Measurements from ENCODE around the gene BORCS8.

The BORCS8 gene

DNA sequence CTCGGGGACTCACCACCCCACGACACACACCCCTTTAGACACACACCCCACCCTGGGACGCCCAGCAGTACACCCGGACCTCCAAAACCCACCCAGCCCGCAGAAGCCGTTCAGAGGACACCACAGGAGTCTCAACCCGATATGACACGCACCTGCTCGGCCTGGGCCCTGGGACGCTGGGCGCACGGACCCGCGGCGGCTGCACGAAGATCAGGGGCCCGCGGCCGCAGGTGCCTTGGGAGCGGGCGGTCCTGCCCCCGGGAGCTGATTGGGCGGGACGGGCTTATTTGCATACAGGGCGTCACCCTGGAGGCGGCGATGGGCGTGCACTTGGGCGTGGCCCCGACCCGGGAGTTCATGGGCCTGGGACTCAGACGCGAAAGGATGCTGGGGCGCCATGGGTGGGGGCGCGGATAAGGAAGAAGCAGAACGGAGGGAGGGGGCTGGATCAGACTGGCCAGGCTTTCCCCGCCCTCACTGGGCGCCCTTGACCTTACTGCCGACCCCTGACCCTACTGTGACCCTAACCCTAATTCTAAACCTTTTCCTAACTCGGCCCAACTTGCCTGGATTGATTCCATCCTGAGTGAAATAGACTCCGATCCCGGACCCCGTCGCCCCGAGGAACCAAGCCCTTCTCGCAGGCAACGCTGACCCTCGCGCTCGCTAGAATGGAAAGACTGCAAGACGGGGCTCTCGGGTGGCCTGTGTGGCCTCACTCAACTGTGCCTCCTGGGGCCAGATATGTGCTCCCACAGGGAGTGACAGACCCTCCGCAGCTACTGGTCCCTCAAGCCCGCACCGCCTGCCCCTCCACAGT, 21.7 kb downstream of the BORCS8 start, which contains the start of gene MEF2B:
Gene MEF2B (minus strand): TSS at position 211 of the 820 bp plus-strand sequence. CDS start 19,528 bp downstream, outside the sequence.
- TF ChIP-seq, protein P1, sequence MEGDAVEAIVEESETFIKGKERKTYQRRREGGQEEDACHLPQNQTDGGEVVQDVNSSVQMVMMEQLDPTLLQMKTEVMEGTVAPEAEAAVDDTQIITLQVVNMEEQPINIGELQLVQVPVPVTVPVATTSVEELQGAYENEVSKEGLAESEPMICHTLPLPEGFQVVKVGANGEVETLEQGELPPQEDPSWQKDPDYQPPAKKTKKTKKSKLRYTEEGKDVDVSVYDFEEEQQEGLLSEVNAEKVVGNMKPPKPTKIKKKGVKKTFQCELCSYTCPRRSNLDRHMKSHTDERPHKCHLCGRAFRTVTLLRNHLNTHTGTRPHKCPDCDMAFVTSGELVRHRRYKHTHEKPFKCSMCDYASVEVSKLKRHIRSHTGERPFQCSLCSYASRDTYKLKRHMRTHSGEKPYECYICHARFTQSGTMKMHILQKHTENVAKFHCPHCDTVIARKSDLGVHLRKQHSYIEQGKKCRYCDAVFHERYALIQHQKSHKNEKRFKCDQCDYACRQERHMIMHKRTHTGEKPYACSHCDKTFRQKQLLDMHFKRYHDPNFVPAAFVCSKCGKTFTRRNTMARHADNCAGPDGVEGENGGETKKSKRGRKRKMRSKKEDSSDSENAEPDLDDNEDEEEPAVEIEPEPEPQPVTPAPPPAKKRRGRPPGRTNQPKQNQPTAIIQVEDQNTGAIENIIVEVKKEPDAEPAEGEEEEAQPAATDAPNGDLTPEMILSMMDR (IDR thresholded peaks at IDR 0.05; ENCODE audit: unreplicated experiment in 3 of 3), result no peak
- H3K27ac Mint-ChIP-seq, result peak within 1 kb of the TSS; percentile 6 to 43 (median 40)
- H3K27me3 Mint-ChIP-seq (ENCODE audit: low read depth), result peaks cover 5% of the 10 kb centered on the region

DNA sequence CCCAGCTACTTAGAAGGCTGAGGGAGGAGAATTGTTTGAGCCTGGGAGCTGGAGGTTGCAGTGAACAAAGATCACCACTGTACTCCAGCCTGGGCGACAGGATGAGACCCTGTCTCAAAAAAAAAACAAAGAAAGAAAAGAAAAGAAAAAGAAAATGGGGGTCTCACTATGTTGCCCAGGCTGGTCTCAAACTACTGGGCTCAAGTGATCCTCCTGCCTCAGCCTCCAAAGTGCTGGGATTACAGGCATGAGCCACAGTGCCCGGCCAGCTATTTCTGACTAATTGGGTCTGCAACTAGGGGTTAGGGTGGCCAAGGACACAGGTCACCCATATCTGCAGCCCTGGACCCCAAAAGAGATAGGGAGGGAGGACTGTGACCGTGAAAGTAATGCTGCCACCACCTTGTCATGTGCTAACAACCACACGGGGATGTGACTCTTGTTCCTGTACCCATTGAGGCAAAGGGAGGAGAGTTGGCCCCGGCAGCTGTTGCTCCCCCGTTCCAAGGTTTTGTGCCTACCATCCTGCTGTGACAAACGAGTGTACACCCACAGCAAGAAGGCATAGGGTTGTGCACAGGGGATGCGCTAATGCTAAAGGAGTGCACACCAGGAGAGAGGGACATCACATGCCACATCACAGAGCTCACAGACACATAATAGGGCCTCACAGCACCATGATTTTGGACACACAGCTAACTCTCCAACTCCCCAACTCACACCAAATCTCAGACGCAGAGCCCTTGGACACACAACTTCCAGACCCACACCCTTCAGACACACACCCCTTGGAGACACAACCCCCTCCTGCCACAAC, 22.5 kb downstream of the BORCS8 start:
- TF ChIP-seq, protein P1 (IDR thresholded peaks at IDR 0.05; ENCODE audit: unreplicated experiment in 3 of 3), result no peak
- Mint-ChIP-seq H3K4me1 (peaks cover 29% of the 10 kb centered on the region), H3K9me3 (no peaks in the 10 kb centered on the region), H3K27ac (peak overlapping the region in 1 of 3 experiments; percentile 40), H3K36me3 (ENCODE audit: low read depth) (no peaks in the 10 kb centered on the region), H3K27me3 (ENCODE audit: low read depth) (peaks cover 5% of the 10 kb centered on the region), H3K4me3 (peak overlapping the region; percentile 32 to 50 (median 46))

More for the DNA sequence above, 21.7 kb downstream of the BORCS8 start, which contains the start of gene MEF2B:
- Mint-ChIP-seq H3K9me3 (no peaks in the 10 kb centered on the region), H3K4me1 (peaks cover 29% of the 10 kb centered on the region), H3K36me3 (ENCODE audit: low read depth) (no peaks in the 10 kb centered on the region), H3K4me3 (peak within 1 kb of the TSS; percentile 32 to 50 (median 46))

DNA sequence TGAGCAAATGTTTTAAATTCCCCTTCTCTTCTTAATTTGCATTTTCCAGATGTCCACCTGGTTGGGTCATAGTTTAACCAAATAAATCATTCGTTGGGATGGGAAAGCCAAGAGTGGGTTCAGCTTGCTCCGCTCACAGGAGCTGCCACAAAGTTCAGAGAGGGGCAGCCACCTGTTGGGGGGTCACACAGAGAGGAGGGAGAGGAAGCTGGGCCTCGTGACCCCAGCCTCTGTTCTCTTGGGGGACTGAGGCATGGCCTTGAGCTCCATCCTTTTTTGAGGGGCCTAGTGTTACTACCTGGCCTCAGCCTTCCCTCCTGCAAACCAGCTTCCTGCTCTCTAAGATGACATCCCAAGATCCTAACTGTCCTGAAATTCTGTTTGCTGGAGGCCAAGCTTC, 24.3 kb downstream of the BORCS8 start:
- Mint-ChIP-seq H3K36me3 (ENCODE audit: low read depth) (no peaks in the 10 kb centered on the region), H3K4me1 (peaks cover 29% of the 10 kb centered on the region), H3K4me3 (no peak overlapping the region), H3K27me3 (ENCODE audit: low read depth) (peaks cover 5% of the 10 kb centered on the region), H3K9me3 (no peaks in the 10 kb centered on the region), H3K27ac (no peak overlapping the region)
- TF ChIP-seq, protein P1 (IDR thresholded peaks at IDR 0.05; ENCODE audit: unreplicated experiment in 3 of 3), result no peak

DNA sequence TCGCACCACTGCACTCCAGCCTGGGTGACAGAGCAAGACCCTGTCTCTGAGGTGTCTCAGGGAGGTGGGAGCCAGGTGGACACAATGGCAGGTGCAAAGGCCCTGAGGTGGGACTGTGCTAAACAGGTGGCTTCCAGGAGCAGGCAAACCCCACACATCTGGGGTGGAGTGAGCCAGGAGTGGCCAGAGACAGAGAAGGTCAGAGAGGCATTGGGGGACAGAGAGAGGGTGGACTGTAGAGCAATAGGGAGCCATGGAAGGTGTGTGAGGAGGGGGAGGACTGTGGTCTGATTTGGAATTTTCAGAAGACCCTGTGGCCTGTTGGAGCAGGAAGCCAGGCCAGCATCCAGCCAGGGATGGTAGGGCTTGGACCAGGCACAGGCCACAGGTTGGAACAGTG, 26.6 kb downstream of the BORCS8 start:
- Mint-ChIP-seq H3K9me3 (no peaks in the 10 kb centered on the region), H3K4me1 (peaks cover 9% of the 10 kb centered on the region), H3K27me3 (ENCODE audit: low read depth) (peaks cover 5% of the 10 kb centered on the region), H3K36me3 (ENCODE audit: low read depth) (no peaks in the 10 kb centered on the region), H3K27ac (no peak overlapping the region), H3K4me3 (no peak overlapping the region)
- TF ChIP-seq, protein P1 (IDR thresholded peaks at IDR 0.05; ENCODE audit: unreplicated experiment in 3 of 3), result no peak

DNA sequence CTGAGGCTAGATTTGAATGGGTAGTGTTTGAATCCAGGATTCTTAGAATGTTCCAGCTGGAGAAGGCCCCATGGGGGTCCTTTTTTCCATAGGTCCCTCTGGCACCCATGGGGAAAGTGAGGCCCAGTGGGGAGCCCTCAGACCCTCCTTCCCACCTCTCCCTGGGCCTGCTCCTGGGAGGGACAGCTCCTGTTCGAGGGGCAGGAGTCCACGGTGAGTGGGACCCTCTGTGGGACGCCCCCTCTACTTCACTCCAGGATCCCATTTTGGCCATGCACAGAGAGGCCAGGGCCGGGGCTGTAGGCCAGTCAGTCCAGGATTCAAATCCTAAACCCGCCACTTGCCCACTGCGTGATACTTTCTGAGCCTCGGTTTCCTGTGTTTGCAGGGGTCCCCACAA, 29.5 kb downstream of the BORCS8 start:
- no peaks in the 10 kb centered on the region for H3K36me3 Mint-ChIP-seq (ENCODE audit: low read depth)
- no peak overlapping the region for H3K4me3 Mint-ChIP-seq
- TF ChIP-seq, protein P1 (IDR thresholded peaks at IDR 0.05; ENCODE audit: unreplicated experiment in 3 of 3), result no peak
- H3K9me3 Mint-ChIP-seq, result no peaks in the 10 kb centered on the region
- no peaks in the 10 kb centered on the region for H3K4me1 Mint-ChIP-seq
- no peak overlapping the region for H3K27ac Mint-ChIP-seq
- H3K27me3 Mint-ChIP-seq (ENCODE audit: low read depth), result no peaks in the 10 kb centered on the region
